Measurements from ENCODE around the gene ZC3H4. TPM values are rescaled to one million over a fixed set of nuclear protein-coding genes. Genes with fewer than 3 reads are reported as not detected.
A peak's percentile ranks its signal among the peaks of the same experiment; 100 is the strongest.

ZC3H4 gene
- total RNA-seq, 1 donor from 2014 or later = 50.3 TPM

DNA sequence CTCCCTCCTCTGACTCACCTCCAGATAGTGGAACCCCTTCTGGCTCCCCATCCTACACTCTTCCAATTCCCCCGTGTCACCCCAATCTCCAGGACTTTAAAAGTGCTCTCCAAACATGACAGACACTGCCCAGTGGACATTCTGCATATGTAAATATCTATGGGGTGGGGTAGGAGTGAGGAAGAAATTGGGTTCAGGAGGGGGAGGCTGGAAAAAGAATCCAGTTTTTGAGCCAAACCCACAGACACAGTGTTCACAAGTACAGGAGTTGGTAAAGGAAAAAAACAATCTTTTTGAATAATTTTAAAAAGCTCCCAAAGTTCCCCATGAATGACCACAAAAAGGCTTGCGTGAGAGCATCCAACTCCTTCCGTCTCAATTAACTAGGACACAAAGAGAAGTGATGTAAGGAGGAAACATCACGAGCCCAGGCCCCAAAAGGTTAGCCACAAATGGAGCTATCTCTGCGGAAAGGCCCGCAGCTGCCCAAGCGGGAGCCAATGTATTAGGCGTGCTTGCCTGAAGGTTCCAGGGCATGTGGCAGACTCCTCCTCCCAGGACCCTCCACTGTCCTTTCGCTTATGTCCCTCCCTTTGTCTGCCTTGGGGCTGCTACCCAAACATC lies 18.0 kb downstream of the ZC3H4 start:
- Mint-ChIP-seq H3K4me1 (ENCODE audit: low read depth, unreplicated experiment) (peaks cover 29% of the 10 kb centered on the region), H3K36me3 (ENCODE audit: unreplicated experiment) (no peaks in the 10 kb centered on the region), H3K27ac (ENCODE audit: unreplicated experiment) (no peak overlapping the region), H3K9me3 (ENCODE audit: unreplicated experiment) (peaks cover 7% of the 10 kb centered on the region), H3K27me3 (ENCODE audit: unreplicated experiment) (peaks cover 2% of the 10 kb centered on the region), H3K4me3 (ENCODE audit: unreplicated experiment) (no peak overlapping the region)
- no peak for DNase-seq
- TF ChIP-seq, protein P1, sequence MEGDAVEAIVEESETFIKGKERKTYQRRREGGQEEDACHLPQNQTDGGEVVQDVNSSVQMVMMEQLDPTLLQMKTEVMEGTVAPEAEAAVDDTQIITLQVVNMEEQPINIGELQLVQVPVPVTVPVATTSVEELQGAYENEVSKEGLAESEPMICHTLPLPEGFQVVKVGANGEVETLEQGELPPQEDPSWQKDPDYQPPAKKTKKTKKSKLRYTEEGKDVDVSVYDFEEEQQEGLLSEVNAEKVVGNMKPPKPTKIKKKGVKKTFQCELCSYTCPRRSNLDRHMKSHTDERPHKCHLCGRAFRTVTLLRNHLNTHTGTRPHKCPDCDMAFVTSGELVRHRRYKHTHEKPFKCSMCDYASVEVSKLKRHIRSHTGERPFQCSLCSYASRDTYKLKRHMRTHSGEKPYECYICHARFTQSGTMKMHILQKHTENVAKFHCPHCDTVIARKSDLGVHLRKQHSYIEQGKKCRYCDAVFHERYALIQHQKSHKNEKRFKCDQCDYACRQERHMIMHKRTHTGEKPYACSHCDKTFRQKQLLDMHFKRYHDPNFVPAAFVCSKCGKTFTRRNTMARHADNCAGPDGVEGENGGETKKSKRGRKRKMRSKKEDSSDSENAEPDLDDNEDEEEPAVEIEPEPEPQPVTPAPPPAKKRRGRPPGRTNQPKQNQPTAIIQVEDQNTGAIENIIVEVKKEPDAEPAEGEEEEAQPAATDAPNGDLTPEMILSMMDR (IDR thresholded peaks at IDR 0.05; ENCODE audit: partially characterized antibody, unreplicated experiment) = no peak

DNA sequence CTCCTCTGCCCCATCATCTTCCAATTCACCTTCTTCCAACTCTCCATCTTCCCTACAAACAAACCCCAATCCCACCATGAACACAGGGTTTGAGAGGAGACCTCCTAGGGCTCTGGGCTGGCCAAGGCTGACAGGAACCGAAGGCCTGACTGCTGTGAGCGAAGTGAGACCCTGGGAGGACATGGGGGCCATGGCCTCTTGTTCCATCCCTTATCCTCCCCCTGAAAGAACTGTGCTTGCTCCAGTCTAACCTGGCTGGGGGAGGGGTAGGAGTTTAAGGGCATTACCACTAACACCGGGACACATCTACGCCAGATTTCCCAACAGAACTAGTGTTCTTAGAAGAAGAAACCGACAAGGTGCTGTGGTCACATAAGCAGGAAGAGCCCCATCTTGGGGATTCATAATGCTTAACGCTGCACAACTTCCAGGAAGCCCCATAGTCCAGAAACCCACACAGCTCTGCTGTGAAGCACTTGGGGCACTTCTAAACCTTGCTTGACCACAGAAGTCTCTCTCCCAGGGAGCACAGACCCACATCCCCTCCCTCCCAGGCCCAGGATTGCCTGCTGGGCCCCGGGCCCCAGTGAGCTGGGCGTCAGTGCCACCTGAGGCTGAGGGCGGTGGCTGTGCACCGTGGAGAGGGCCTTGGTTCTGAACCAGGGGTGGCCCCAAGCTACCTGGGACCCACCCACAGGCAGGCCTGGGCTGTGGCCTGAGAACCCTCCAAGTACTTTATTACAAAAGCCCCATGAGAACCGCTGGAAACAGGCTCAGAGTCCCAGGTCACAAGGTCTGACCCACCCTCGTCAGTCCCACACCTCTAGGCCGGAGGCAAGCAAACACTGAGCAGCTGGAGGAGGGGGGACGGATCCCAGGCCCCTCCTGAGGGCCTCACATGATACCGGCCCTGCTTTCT lies 18.8 kb downstream of the ZC3H4 start:
- H3K36me3 Mint-ChIP-seq (ENCODE audit: unreplicated experiment) = no peaks in the 10 kb centered on the region
- H3K4me3 Mint-ChIP-seq (ENCODE audit: unreplicated experiment) = no peak overlapping the region
- TF ChIP-seq, protein P1 (IDR thresholded peaks at IDR 0.05; ENCODE audit: partially characterized antibody, unreplicated experiment) = no peak
- H3K4me1 Mint-ChIP-seq (ENCODE audit: low read depth, unreplicated experiment) = peaks cover 27% of the 10 kb centered on the region
- peaks cover 2% of the 10 kb centered on the region for H3K27me3 Mint-ChIP-seq (ENCODE audit: unreplicated experiment)
- peak overlapping the region; percentile 25 for H3K27ac Mint-ChIP-seq (ENCODE audit: unreplicated experiment)
- DNase-seq = no peak
- peaks cover 7% of the 10 kb centered on the region for H3K9me3 Mint-ChIP-seq (ENCODE audit: unreplicated experiment)

DNA sequence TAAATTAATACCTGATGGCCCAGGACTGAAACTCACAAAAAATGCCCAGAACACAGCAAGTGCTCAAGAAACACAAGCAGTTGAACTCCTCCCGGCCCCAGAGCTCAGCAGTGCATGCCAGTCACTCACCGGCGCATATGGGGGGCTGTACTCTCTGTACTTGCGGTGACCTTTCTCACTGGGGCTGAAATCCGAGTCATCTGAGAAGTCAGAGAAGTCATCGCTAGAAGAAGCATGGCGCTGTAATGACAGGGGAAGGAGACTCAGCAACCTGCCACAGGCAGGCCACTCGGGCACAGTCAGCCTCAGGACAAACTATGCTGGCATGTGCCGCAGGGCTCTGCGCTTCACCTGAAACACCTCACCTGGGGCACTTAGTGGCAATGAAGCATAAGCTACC lies 19.7 kb downstream of the ZC3H4 start:
- Mint-ChIP-seq H3K4me1 (ENCODE audit: low read depth, unreplicated experiment) (peaks cover 27% of the 10 kb centered on the region), H3K36me3 (ENCODE audit: unreplicated experiment) (no peaks in the 10 kb centered on the region), H3K27ac (ENCODE audit: unreplicated experiment) (no peak overlapping the region), H3K27me3 (ENCODE audit: unreplicated experiment) (peaks cover 2% of the 10 kb centered on the region), H3K4me3 (ENCODE audit: unreplicated experiment) (no peak overlapping the region), H3K9me3 (ENCODE audit: unreplicated experiment) (peaks cover 7% of the 10 kb centered on the region)
- DNase-seq = no peak
- TF ChIP-seq, protein P1 (IDR thresholded peaks at IDR 0.05; ENCODE audit: partially characterized antibody, unreplicated experiment) = no peak

GRCh38 chr19:47093254-47093653 lies 20.3 kb downstream of the ZC3H4 start:
- Mint-ChIP-seq H3K4me3 (ENCODE audit: unreplicated experiment) (no peak overlapping the region), H3K36me3 (ENCODE audit: unreplicated experiment) (no peaks in the 10 kb centered on the region), H3K27me3 (ENCODE audit: unreplicated experiment) (peaks cover 2% of the 10 kb centered on the region), H3K4me1 (ENCODE audit: low read depth, unreplicated experiment) (peaks cover 27% of the 10 kb centered on the region), H3K9me3 (ENCODE audit: unreplicated experiment) (peaks cover 7% of the 10 kb centered on the region), H3K27ac (ENCODE audit: unreplicated experiment) (peak overlapping the region; percentile 6)
- TF ChIP-seq, protein P1 (IDR thresholded peaks at IDR 0.05; ENCODE audit: partially characterized antibody, unreplicated experiment) = no peak
- DNase-seq = no peak
